ENCODE results near the gene ANKH. TPM values are rescaled to one million over a fixed set of nuclear protein-coding genes. Genes with fewer than 3 reads are reported as not detected.

Gene ANKH
- polyA plus RNA-seq, 2 of the 4 experiments (the other 2 are of a cell fraction) = 11.7 to 17.3 TPM

- FAIRE-seq (no peak), DNase-seq (ENCODE audit: low read depth in 1 of 2, low spot score in 1 of 2) (no peak), ATAC-seq (no peak)
- no peak for TF ChIP-seq SMC3 (IDR thresholded peaks at IDR 0.05)
- TF ChIP-seq RNF2 (IDR thresholded peaks at IDR 0.05; ENCODE audit: borderline replicate concordance, low read depth) = no peak
- TF ChIP-seq RFX5 (IDR thresholded peaks at IDR 0.05) = no peak
- TF ChIP-seq HMGXB4 (CRISPR knock-in tag; IDR thresholded peaks at IDR 0.05; ENCODE audit: borderline replicate concordance) = no peak
- TF ChIP-seq FOSB (CRISPR knock-in tag; IDR thresholded peaks at IDR 0.05) = no peak
- TF ChIP-seq EHF (CRISPR knock-in tag; IDR thresholded peaks at IDR 0.05) = no peak
- no peak for TF ChIP-seq CTCF (IDR thresholded peaks at IDR 0.05)
- TF ChIP-seq NPAS2 (CRISPR knock-in tag; IDR thresholded peaks at IDR 0.05; ENCODE audit: borderline replicate concordance) = no peak
- TF ChIP-seq REST (IDR thresholded peaks at IDR 0.05) = no peak
- TF ChIP-seq PHF8 (IDR thresholded peaks at IDR 0.05; ENCODE audit: borderline replicate concordance, low read depth) = no peak
- TF ChIP-seq NFE2L2 (conservative IDR thresholded peaks at IDR 0.05; ENCODE audit: low read length) = no peak
- no peak for TF ChIP-seq ZSCAN20 (CRISPR knock-in tag; IDR thresholded peaks at IDR 0.05)
- no peak for TF ChIP-seq CEBPB (IDR thresholded peaks at IDR 0.05)
- WGBS (ENCODE audit: missing lambda C conversion rate) = 93% methylated on average over 10 of the region's 10 CpGs
- ChIA-PET CTCF (interaction anchor here (1.4 to 9.3 kb wide), 3 partner anchors 16 to 301 kb away, joined by 4 to 56 read pairs (median 6); no protein-coding TSS in a partner anchor), POLR2A (no interaction called here)
- Histone ChIP-seq H3K9me3 (no peaks in the 10 kb centered on the region), H3K27ac (no peak overlapping the region), H3K4me3 (no peak overlapping the region), H3K4me1 (no peaks in the 10 kb centered on the region), H3K4me2 (no peak overlapping the region)
These were observed 170.0 kb downstream of the ANKH start for GRCh38 chr5:14701556-14701955.

GRCh38 chr5:14700478-14701436, 170.8 kb downstream of the ANKH start:
- H3K27ac ChIP-seq = no peak overlapping the region
- no peak for DNase-seq (ENCODE audit: low read depth in 1 of 2, low spot score in 1 of 2)
- CTCF ChIA-PET = interaction anchor here (1.4 to 9.3 kb wide), 2 partner anchors 15 to 26 kb away, joined by 4 to 56 read pairs; no protein-coding TSS in a partner anchor
- no peak for FAIRE-seq
- no peak overlapping the region for H3K4me2 ChIP-seq
- POLR2A ChIA-PET = interaction anchor here (0.6 kb wide), 1 partner anchor 1384 kb away, joined by 4 read pairs; no protein-coding TSS in a partner anchor
- H3K4me1 ChIP-seq = peaks cover 5% of the 10 kb centered on the region; the same call in 1 of the 3 replicates
- H3K9me3 ChIP-seq = no peaks in the 10 kb centered on the region
- H3K4me3 ChIP-seq = no peak overlapping the region
- TF ChIP-seq RNF2 (IDR thresholded peaks at IDR 0.05; ENCODE audit: borderline replicate concordance, low read depth) (no peak), JUN (IDR thresholded peaks at IDR 0.05) (no peak), EP300 (IDR thresholded peaks at IDR 0.05) (no peak), MAZ (IDR thresholded peaks at IDR 0.05; ENCODE audit: borderline replicate concordance, low read depth, low read length) (no peak), TFCP2L1 (CRISPR knock-in tag; IDR thresholded peaks at IDR 0.05) (no peak), HDAC2 (IDR thresholded peaks at IDR 0.05) (no peak), MAFK (IDR thresholded peaks at IDR 0.05; ENCODE audit: partially characterized antibody) (no peak), POLR2A (IDR thresholded peaks at IDR 0.05; ENCODE audit: low read length) (no peak), EHMT2 (IDR thresholded peaks at IDR 0.05; ENCODE audit: low read depth) (no peak), MYC (IDR thresholded peaks at IDR 0.05; ENCODE audit: borderline replicate concordance, low read length) (no peak), E2F6 (IDR thresholded peaks at IDR 0.05; ENCODE audit: borderline replicate concordance, low read depth) (no peak), RARB (CRISPR knock-in tag; IDR thresholded peaks at IDR 0.05) (no peak), USF2 (IDR thresholded peaks at IDR 0.05) (no peak), HEYL (CRISPR knock-in tag; IDR thresholded peaks at IDR 0.05) (no peak), EHF (CRISPR knock-in tag; IDR thresholded peaks at IDR 0.05) (no peak), FOXS1 (CRISPR knock-in tag; IDR thresholded peaks at IDR 0.05) (no peak)
- no peak; a peak in 1 of 6 replicates for ATAC-seq
- 88% methylated on average over 11 of the region's 13 CpGs for WGBS (ENCODE audit: missing lambda C conversion rate)
